Measurements from ENCODE around the gene VPS45.

VPS45 gene

DNA sequence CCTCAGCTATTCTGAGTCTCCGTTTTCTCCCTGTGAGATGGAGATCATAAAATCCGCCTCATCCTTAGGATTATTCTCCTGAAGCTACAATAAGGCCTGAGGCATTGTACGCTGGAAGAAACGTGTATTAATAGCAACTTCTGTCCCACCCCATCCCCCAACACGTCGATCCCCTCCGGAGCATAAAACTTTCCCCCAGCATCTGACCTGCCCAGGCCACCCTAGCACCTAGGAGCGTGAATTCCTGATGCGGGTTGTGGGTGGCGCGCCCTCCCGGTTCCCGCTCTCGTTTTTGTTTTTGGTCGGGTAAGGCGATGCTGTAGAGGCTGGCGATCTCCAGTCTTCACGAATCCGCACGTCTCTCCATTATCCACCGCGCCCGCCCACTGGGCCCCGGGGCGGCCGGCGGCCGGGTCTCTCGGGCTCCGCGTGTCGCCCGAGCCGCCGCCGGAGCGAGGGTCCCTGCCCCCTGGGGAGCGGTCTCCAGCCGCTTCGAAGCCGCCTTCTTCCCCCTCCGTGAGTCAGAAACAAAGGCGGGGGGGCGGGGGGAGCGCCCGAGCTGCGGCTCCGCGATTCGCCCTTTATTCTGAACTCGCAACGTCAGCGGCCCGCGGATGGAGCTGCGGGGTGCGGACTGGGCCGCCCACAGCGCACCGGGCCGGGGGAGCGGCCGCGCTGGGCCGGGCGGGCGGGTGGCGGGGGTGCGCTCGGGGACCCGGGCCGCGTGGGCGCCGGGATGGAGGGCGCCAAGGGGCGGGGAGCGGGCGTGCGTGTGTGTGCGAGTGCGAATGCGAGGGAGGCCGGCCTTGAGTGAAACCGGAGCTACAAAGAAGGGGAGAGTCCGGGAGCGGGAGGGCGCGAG, 81.9 kb downstream of the VPS45 start, which contains the start of gene PLEKHO1:
Gene PLEKHO1, plus strand, starts transcription at position 646 of the 862 bp plus-strand sequence. CDS start 342 bp downstream, outside the sequence.
- peaks cover 9% of the 10 kb centered on the region for H3K27me3 ChIP-seq (ENCODE audit: control insufficient read depth, insufficient read depth, low read length)
- H3K9me3 ChIP-seq (ENCODE audit: control insufficient read depth, insufficient read depth, low read depth, low read length), result no peaks in the 10 kb centered on the region
- H3K4me1 ChIP-seq (ENCODE audit: control insufficient read depth, insufficient read depth, low read length), result peaks cover 18% of the 10 kb centered on the region
- H3K4me3 ChIP-seq (ENCODE audit: low read depth, low read length), result peak within 1 kb of the TSS; percentile 68
- H3K36me3 ChIP-seq (ENCODE audit: control insufficient read depth, insufficient read depth, low read length), result peaks cover 18% of the 10 kb centered on the region
- H3K27ac ChIP-seq (ENCODE audit: low read depth, low read length), result peak within 1 kb of the TSS; percentile 69; the same call in 1 of the 2 replicates
- H3K9ac ChIP-seq (ENCODE audit: low read length), result peak within 1 kb of the TSS; percentile 78

DNA sequence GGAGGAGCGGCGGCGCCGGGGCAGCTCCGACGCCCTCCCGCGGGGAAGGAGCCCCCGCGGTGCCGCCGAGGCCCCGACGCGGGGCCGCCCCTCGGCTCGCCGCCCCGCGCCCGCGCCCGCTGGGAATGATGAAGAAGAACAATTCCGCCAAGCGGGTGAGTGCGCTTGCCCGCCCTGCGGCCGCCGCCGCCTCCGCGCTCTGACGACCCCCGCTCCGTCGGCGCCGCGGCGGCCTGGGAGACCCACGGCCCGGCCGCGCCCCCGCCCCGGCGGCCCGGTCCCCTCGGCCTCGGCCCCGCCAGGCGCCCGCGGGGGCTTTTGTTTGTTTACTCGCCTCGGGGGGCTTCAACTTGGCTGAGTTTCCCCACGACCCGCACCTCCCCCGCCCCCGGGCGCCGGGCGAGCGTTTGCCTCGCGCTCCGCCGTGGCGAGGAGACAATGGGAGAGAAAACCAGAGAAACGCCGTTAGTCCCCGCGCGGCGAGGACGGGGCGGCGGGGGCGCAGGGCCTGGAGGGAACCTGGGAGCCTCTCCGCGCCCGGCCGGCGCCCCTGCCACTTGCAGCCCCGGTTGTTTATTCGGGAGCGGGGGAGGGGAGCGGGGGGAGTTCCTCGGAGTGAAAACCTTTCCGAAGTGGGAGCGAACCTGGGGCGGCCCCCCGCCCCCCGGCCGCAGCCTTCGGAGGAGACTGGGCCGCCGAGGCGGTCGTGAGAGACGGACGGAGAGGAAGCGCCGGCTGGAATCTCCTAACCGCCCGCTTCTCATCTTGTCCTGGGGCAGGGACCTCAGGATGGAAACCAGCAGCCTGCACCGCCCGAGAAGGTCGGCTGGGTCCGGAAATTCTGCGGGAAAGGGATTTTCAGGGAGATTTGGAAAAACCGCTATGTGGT, 82.8 kb downstream of the VPS45 start:
- peaks cover 9% of the 10 kb centered on the region for H3K27me3 ChIP-seq (ENCODE audit: control insufficient read depth, insufficient read depth, low read length)
- peak overlapping the region; percentile 68; the same call in 1 of the 2 replicates for H3K27ac ChIP-seq (ENCODE audit: low read depth, low read length)
- peak overlapping the region; percentile 68 for H3K4me3 ChIP-seq (ENCODE audit: low read depth, low read length)
- H3K36me3 ChIP-seq (ENCODE audit: control insufficient read depth, insufficient read depth, low read length), result peaks cover 27% of the 10 kb centered on the region
- peaks cover 18% of the 10 kb centered on the region for H3K4me1 ChIP-seq (ENCODE audit: control insufficient read depth, insufficient read depth, low read length)
- no peaks in the 10 kb centered on the region for H3K9me3 ChIP-seq (ENCODE audit: control insufficient read depth, insufficient read depth, low read depth, low read length)
- peak overlapping the region; percentile 78 for H3K9ac ChIP-seq (ENCODE audit: low read length)

- peaks cover 9% of the 10 kb centered on the region for H3K27me3 ChIP-seq (ENCODE audit: control insufficient read depth, insufficient read depth, low read length)
- H3K4me1 ChIP-seq (ENCODE audit: control insufficient read depth, insufficient read depth, low read length), result peaks cover 18% of the 10 kb centered on the region
- peak overlapping the region; percentile 68 for H3K4me3 ChIP-seq (ENCODE audit: low read depth, low read length)
- no peaks in the 10 kb centered on the region for H3K9me3 ChIP-seq (ENCODE audit: control insufficient read depth, insufficient read depth, low read depth, low read length)
- H3K36me3 ChIP-seq (ENCODE audit: control insufficient read depth, insufficient read depth, low read length), result peaks cover 38% of the 10 kb centered on the region
- peak overlapping the region; percentile 78 for H3K9ac ChIP-seq (ENCODE audit: low read length)
- H3K27ac ChIP-seq (ENCODE audit: low read depth, low read length), result no peak overlapping the region
These were observed 84.0 kb downstream of the VPS45 start for GRCh38 chr1:150151291-150152181.

DNA sequence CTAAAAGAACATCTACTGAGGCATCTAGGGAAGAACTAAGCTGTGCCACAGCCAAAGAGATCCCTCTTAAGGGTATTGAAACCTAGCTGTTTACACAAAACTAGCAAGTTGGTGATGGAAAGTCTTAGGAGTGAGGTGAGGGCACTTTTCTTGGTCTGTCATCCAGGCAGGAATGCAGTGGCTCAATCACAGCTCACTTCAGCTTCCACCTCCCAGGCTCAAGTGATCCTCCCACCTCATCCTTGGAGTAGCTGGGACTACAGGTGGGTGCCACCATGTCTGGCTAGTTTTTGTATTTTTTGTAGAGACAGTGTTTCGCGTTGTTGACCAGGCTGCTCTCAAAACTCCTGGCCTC, 84.6 kb downstream of the VPS45 start:
- peaks cover 44% of the 10 kb centered on the region for H3K36me3 ChIP-seq (ENCODE audit: control insufficient read depth, insufficient read depth, low read length)
- peaks cover 9% of the 10 kb centered on the region for H3K27me3 ChIP-seq (ENCODE audit: control insufficient read depth, insufficient read depth, low read length)
- no peaks in the 10 kb centered on the region for H3K9me3 ChIP-seq (ENCODE audit: control insufficient read depth, insufficient read depth, low read depth, low read length)
- no peak overlapping the region for H3K9ac ChIP-seq (ENCODE audit: low read length)
- H3K4me1 ChIP-seq (ENCODE audit: control insufficient read depth, insufficient read depth, low read length), result peaks cover 18% of the 10 kb centered on the region
- H3K27ac ChIP-seq (ENCODE audit: low read depth, low read length), result no peak overlapping the region
- no peak overlapping the region for H3K4me3 ChIP-seq (ENCODE audit: low read depth, low read length)

- Histone ChIP-seq H3K4me1 (ENCODE audit: control insufficient read depth, insufficient read depth, low read length) (peaks cover 18% of the 10 kb centered on the region), H3K27ac (ENCODE audit: low read depth, low read length) (no peak overlapping the region), H3K4me3 (ENCODE audit: low read depth, low read length) (no peak overlapping the region), H3K27me3 (ENCODE audit: control insufficient read depth, insufficient read depth, low read length) (peaks cover 9% of the 10 kb centered on the region), H3K9me3 (ENCODE audit: control insufficient read depth, insufficient read depth, low read depth, low read length) (no peaks in the 10 kb centered on the region), H3K9ac (ENCODE audit: low read length) (no peak overlapping the region), H3K36me3 (ENCODE audit: control insufficient read depth, insufficient read depth, low read length) (peaks cover 52% of the 10 kb centered on the region)
These were observed 85.3 kb downstream of the VPS45 start for GRCh38 chr1:150152772-150153456.

DNA sequence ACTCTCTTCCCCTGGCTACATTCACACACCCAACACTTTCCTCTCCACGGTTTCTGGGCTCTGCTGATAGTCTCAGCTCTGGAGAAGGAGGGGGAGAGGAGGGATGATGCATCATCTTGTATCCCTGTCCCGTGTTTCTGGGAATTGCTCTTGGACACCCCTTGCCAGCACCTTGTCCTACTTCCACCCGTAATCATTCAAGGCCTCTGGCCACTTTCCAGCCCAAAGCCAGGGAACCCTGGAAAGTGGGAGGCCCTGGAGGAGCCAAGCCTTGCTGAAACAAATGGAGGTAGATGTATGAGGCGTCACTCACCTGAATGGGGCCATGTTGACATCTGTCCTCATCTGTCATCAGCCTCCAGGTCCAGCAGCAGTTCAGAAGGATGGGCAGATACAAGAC, 86.6 kb downstream of the VPS45 start:
- no peak overlapping the region for H3K4me3 ChIP-seq (ENCODE audit: low read depth, low read length)
- H3K9me3 ChIP-seq (ENCODE audit: control insufficient read depth, insufficient read depth, low read depth, low read length), result no peaks in the 10 kb centered on the region
- H3K36me3 ChIP-seq (ENCODE audit: control insufficient read depth, insufficient read depth, low read length), result peaks cover 61% of the 10 kb centered on the region
- H3K9ac ChIP-seq (ENCODE audit: low read length), result no peak overlapping the region
- no peak overlapping the region for H3K27ac ChIP-seq (ENCODE audit: low read depth, low read length)
- peaks cover 3% of the 10 kb centered on the region for H3K27me3 ChIP-seq (ENCODE audit: control insufficient read depth, insufficient read depth, low read length)
- peaks cover 16% of the 10 kb centered on the region for H3K4me1 ChIP-seq (ENCODE audit: control insufficient read depth, insufficient read depth, low read length)

DNA sequence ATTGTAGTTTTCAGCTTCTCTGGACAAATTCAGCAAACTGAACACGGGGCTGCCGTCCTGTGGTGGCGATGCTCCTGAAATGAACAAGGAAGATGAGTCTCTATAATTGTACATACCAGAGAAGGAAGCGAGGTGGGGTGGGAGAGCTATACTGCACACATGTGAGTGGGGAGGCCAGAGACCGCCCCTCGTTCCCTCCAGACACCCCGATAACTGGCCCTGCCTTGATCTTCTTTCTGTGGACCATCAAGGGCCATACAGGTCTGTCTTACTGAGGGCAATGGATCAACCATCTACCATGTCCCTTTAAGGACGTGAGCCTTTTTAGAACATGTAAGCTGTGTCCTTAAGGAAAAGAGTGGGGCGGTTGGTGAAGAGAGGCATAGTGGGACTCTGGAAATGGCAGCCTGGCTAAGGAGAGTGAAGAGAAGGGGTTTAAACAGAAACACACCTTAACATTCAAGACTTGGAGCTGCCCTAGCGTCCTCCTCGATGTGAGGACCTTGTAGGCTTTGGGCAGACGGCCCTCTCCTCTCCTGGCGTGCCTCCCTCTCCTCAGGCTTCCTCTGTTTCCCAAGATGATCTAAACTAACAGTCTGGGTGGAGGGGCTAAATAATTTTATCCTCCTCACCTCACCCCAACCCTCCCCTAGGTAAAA, 88.0 kb downstream of the VPS45 start:
- Histone ChIP-seq H3K9me3 (ENCODE audit: control insufficient read depth, insufficient read depth, low read depth, low read length) (no peaks in the 10 kb centered on the region), H3K4me1 (ENCODE audit: control insufficient read depth, insufficient read depth, low read length) (peaks cover 16% of the 10 kb centered on the region), H3K4me3 (ENCODE audit: low read depth, low read length) (no peak overlapping the region), H3K36me3 (ENCODE audit: control insufficient read depth, insufficient read depth, low read length) (peaks cover 70% of the 10 kb centered on the region), H3K27ac (ENCODE audit: low read depth, low read length) (no peak overlapping the region), H3K9ac (ENCODE audit: low read length) (no peak overlapping the region), H3K27me3 (ENCODE audit: control insufficient read depth, insufficient read depth, low read length) (no peaks in the 10 kb centered on the region)

DNA sequence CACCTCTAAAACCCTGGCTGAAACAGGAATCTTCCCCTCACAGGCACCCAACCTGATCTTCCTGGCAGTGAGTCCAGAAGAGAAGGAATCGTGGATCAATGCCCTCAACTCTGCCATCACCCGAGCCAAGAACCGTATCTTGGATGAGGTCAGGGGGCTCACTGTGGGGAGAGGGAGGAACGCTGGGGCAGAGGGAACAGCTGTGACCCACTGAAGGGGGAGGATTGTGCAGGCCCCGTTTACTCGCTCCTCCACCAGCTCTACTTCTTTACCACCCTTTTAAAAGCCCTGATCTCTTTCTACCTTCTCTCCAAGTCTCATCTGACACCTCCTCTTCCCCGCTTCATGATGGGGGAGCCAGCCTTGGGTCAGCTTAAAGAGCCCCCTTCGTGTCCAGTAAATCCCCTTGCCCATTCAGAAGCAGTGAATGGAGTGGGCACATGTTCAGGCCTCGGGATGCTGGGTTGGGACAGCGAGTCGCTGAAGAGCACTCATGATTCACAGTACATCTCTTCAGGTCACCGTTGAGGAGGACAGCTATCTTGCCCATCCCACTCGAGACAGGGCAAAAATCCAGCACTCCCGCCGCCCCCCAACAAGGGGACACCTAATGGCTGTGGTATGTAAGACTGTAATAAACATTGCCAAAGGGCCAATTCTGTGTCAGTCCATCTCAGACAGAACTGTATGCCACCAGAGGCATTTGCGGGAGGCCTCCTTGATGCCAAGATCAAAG, 89.5 kb downstream of the VPS45 start:
- no peak overlapping the region for H3K9ac ChIP-seq (ENCODE audit: low read length)
- H3K27me3 ChIP-seq (ENCODE audit: control insufficient read depth, insufficient read depth, low read length), result no peaks in the 10 kb centered on the region
- no peak overlapping the region for H3K4me3 ChIP-seq (ENCODE audit: low read depth, low read length)
- H3K9me3 ChIP-seq (ENCODE audit: control insufficient read depth, insufficient read depth, low read depth, low read length), result no peaks in the 10 kb centered on the region
- H3K36me3 ChIP-seq (ENCODE audit: control insufficient read depth, insufficient read depth, low read length), result peaks cover 70% of the 10 kb centered on the region
- H3K4me1 ChIP-seq (ENCODE audit: control insufficient read depth, insufficient read depth, low read length), result peaks cover 12% of the 10 kb centered on the region
- H3K27ac ChIP-seq (ENCODE audit: low read depth, low read length), result no peak overlapping the region

GRCh38 chr1:150159550-150159949, 92.0 kb downstream of the VPS45 start:
- H3K4me3 ChIP-seq (ENCODE audit: low read depth, low read length), result no peak overlapping the region
- peaks cover 30% of the 10 kb centered on the region for H3K4me1 ChIP-seq (ENCODE audit: control insufficient read depth, insufficient read depth, low read length)
- peaks cover 52% of the 10 kb centered on the region for H3K36me3 ChIP-seq (ENCODE audit: control insufficient read depth, insufficient read depth, low read length)
- H3K9ac ChIP-seq (ENCODE audit: low read length), result no peak overlapping the region
- H3K9me3 ChIP-seq (ENCODE audit: control insufficient read depth, insufficient read depth, low read depth, low read length), result no peaks in the 10 kb centered on the region
- H3K27me3 ChIP-seq (ENCODE audit: control insufficient read depth, insufficient read depth, low read length), result no peaks in the 10 kb centered on the region
- H3K27ac ChIP-seq (ENCODE audit: low read depth, low read length), result no peak overlapping the region
